ENCODE measurements around the gene AMBP. TPM values are rescaled to one million over a fixed set of nuclear protein-coding genes. Genes with fewer than 3 reads are reported as not detected.

Gene AMBP
- total and polyA plus RNA-seq, 2 of the 13 experiments (the other 11 are each of a cell fraction or from before 2014, with no cell fraction given): 1,510 to 2,580 TPM

DNA sequence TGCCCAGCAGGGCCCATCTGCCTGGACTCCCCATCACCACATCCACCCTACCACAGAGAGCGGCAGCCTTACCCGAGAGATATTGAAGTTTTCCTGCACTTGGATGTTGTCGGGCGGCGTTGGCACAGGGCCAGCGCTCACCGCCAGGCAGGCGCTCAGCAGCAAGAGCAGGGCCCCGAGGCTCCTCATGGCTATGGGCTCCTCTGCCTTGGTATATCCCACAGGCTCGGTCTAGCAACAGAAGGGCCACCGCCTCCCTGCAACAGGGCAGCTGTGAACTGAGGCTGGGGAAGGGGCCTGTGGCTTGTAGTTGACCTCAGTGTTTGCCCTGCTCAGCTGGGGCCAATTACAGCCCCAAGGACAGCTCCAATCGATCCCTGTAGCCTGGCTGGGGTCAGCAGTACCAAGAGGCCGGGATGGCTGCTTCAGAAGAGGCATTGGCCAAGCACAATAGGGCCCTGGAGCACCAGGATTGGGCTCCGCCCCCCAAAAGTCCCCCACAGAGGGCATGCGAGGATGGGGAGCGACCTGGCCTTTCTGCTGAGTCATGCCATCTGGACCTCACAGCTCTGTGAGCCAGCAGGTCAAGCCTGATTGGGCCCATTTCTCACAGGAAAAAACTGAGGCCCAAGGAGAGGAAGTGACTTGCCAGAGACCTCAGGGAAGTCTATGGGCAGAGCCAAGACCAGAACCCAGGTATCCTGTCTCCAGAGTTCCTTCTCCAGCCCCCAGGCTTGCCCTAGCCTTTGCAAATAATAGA lies at the start of gene AMBP (continued):
- TF ChIP-seq HNF1A (IDR thresholded peaks at IDR 0.05; ENCODE audit: low read depth) (peak; percentile 89), HNF1A (CRISPR knock-in tag; IDR thresholded peaks at IDR 0.05; ENCODE audit: borderline replicate concordance) (peak; percentile 99), ZBTB40 (IDR thresholded peaks at IDR 0.05) (no peak), ZBTB40 (CRISPR knock-in tag; IDR thresholded peaks at IDR 0.05) (peak; percentile 89), IKZF1 (IDR thresholded peaks at IDR 0.05) (no peak), ZNF333 (CRISPR knock-in tag; IDR thresholded peaks at IDR 0.05; ENCODE audit: borderline replicate concordance) (peak; percentile 96; the same call in 1 of the 2 replicates), KDM5B (CRISPR knock-in tag; IDR thresholded peaks at IDR 0.05; ENCODE audit: borderline replicate concordance) (peak; percentile 92), MEIS1 (CRISPR knock-in tag; IDR thresholded peaks at IDR 0.05; ENCODE audit: borderline replicate concordance) (peak; percentile 67; the same call in 1 of the 2 replicates), THAP9 (CRISPR knock-in tag; IDR thresholded peaks at IDR 0.05; ENCODE audit: borderline replicate concordance) (peak; percentile 99), ZNF788 (CRISPR knock-in tag; IDR thresholded peaks at IDR 0.05; ENCODE audit: borderline replicate concordance) (peak; percentile 98; the same call in 1 of the 2 replicates), XRCC5 (optimal IDR thresholded peaks at IDR 0.05; ENCODE audit: low read length) (peak; percentile 82), FOXA1 (IDR thresholded peaks at IDR 0.05) (0 out of 2 replicates have a peak, but pooled peaks have one; percentile 13), FOXA1 (CRISPR knock-in tag; IDR thresholded peaks at IDR 0.05) (peak; percentile 93)
